ENCODE results near the gene AQP5.
"Not testable (repeated sequence)": the region's sequence is repeated elsewhere in the genome, so short reads cannot be mapped to it uniquely, and the experiment has no call there.

Gene AQP5

DNA sequence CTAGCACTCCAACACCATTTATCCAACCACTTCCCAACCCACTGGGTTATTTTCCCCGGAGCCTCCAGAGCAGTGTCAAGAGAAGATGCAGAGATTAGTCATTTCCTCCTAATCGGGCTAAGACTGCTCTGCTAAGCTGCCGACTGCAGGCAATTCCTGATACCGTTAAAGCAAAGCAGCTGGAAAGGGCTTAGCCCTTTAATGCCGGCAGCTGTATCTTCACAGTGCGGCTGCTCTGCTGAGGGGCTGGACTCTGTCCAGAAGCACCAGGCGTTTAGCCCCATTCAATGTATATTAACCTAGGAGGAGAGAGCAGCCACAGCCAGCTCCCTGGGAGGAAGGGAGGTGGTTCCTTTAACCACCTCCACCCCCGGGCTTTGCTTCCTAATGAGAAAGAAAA lies 22.2 kb downstream of the AQP5 start:
- no peak for DNase-seq

DNA sequence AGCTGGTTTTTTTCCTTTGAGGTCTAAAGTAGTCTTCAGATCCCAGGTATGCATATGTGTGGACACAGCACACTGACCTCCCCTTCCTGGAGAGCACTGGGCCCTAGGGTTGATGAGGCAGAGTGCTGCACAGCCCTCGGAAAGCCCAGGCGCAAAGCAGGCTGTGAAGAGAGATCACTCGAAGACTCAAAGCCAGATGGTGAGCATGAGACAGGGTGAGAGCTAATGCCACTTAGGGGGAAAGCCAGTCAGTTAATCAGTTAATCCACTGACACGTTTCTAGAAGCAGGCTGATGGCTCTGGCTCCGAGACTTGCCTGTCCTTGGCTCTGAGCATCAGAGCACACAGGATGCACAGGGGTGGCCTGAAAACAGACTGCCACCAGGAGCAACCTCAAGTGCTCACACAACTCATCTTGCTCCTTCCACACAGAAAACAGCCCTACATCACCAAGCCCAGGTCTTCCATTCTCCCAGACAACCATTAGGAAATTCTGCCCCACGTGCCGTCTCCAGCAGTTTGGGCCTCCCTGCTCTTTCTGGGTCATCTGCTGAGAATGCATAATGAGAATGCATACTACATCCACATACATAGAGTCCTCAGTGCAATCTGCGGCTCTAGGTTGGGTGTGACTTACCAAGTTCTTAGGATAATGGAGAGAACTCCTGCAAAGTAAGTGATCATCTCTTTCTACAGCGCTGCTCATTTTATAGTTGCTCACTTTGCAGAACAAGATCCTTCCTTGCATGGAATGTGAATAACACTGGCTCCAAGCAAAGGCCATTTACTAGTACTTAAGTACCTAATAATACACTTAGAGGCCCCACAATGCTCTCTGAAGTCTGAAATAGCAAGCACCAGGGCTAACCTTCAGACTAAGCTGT lies 23.0 kb downstream of the AQP5 start:
- no peak for DNase-seq

DNA sequence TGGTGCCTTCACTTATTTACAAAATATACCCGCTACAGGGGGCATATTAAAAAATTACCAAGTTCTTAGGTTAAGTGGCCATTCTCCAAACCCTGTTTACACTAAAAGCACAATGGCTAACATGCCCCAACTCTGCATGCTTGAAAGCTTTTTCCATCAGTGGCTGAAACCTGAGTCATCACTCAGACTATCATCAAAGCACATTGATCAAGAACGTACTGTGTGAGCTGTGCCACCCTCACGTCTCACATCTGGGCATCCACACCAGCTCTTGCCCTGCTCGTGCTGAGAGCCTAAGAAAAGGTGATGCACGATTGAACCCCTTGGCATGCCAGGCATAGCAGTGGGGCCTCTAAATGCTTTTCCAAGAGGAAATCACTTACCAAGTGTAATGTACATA lies 24.3 kb downstream of the AQP5 start:
- DNase-seq = no peak

DNA sequence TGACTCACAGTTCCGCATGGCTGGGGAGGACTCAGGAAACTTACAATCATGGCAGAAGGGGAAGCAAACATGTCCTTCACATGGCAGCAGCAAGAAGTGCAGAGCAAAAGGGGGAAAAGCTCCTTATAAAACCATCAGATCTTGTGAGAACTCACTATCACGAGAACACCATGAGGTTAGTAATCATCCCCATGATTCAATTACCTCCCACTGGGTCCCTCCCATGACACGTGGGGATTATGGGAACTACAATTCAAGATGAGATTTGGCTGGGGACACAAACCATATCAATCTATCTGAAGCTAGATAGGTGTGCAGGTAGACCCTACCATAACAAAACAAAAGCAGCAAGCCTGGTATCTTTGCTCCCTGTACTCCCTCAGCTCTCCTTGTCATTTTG lies 24.8 kb downstream of the AQP5 start:
- not testable (repeated sequence) for DNase-seq

DNA sequence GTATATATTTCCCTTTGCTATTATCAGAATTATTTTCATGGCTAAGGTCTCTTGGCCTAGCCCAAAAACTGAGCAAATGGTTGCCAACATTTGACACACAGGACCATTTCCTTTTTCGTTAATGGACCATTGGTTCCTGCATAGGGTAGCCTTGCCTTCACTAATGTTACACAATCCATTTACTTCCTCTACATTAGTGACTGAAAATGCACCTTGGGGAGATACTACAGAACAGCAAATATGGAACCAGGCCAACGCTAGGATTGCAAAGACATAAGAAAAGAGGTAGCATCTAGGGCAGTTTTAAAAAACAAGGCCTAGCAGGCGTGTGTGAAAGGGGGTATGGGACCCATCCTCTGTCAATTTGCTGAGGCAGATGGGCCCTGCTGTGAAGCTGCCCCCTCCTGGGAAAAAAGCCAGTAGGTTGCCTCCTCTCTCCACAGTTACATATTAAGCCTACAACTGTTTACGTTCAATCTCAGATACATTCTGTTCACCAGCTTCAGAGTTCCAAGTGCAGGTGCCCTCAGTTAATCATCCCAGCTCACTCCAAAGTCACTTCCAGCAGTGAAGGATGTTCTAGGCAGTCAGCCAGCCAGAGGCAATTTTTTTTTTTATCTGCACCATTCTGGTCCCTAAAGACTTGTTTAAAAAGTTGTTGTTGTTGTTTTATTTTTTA lies 26.1 kb downstream of the AQP5 start:
- DNase-seq = no peak

DNA sequence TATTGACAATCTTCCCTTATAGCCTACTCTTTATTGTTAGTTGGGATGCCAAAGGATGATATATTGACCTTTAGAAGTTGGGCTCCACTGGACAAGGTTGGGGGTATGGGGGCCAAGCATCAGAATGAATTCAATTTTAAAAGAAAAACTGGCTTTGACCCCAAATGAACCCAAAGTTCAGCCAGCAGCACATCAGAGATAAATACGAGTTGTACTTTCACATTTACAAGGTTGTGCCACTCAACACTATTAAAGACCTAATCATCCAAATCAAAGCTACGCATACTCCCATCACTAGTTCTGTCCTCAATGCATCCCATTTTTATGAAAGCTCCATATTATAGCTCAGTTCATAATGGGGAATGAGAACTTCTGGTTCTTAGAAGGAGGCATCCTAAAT lies 27.7 kb downstream of the AQP5 start:
- DNase-seq = not testable (repeated sequence)

DNA sequence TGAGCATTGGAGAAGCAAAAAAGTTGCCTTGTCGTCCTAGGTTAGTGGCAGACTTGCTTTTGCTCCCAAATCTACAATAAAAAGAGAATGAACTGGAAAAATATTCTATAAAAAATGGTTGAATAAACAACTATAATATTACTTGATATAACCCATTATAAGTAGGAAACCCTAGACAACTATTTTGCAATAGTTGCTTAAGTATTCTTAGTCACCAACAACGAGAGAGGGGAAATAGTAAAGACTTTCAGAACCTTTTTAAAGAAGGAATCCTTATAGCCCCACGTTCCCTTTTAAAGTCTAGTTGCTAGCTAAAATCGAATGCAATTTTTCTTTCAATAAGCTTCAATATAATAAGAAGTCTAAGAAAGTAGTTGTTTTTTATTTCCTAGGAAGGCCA lies 28.6 kb downstream of the AQP5 start:
- no peak for DNase-seq

DNA sequence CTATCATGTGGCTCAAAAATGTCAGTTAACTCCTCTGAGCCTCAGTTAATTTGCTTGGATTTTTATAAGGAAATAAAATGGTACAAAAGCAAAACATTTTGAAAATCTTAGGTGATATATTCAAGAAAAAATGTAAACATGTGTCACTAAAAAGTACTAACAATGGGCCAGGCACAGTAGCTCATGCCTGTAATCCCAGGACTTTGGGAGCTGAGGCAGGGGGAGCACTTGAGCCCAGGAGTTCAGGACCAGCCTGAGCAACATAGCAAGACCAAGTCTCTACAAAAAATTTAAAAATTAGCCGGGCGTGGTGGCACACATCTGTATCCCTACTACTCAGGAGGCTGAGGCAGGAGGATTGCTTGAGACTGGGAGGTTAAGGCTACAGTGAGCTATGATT lies 36.8 kb downstream of the AQP5 start:
- no peak for DNase-seq

DNA sequence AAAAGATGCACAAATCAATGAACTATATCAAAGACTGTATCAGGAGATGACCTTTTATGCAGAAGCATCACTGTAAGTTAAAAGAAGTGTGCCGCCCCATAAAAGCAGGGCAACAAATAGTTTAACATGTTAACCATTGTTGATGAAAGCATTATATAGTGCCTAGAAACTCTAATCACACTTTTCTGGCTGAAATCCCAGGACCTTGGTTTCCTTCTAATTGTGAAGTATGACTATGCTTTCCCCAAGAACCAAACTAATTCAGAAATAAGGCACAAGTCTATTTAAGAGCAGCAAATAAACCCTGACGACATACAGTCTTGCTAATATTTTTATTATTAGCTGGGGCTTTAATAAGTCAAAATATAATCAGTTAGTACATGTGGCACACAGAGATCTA lies 41.9 kb downstream of the AQP5 start:
- no peak for DNase-seq

DNA sequence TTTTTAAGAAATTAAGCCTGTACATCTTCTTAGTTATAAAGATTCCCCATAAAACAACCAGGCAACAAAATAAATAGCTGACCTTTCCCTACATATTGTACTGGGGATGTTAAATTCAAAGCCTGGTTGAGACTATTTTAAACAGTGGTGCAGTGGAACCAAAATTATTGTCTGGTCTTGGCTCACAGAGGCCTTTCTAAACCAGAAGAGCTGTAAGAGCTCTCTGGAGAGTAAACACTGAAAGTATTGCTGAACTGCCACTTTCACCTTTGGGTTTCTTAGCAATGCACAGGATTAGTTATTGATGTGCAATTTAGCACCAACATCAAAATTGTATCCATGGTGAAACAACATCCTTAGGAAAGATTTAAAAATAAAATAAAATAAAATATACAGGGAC lies 43.0 kb downstream of the AQP5 start:
- no peak for DNase-seq

DNA sequence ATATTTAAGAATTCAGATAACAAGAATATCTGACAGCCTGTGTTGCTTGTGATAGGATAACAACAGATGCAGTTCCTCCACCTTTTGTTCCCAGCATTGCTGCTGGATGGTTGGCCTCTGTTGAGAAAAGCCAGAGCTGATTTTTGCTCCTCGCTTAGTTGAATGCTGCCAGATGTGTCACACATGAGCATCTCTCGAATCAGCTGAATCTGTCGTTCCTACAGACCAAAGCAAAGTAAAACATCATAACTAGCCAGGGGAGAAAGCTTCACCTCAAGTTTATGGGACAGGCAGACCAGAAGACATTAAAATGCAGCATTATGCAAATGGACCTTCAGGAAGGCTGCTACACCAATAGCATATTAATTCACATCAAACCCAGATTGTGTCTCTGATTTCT lies 43.5 kb downstream of the AQP5 start:
- no peak for DNase-seq

DNA sequence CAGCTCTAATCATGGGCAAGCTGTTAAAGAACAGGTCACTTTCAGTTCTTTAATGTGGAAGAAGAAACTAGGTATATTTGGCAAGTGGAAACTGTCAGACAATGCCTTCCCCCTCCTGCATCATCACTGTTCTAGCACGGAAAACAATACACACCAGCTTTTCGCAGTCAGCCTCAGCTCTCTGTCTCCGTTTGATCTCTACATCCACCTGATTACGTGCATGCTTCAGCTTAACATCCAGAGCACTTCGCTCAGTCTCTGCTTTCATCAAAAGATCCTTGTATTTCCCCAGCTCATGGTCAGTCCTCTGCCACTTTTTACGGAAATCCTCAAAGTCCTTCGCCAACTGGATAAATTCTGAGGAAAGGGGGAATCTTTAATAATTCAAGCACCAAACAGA lies 44.6 kb downstream of the AQP5 start:
- no peak for DNase-seq

DNA sequence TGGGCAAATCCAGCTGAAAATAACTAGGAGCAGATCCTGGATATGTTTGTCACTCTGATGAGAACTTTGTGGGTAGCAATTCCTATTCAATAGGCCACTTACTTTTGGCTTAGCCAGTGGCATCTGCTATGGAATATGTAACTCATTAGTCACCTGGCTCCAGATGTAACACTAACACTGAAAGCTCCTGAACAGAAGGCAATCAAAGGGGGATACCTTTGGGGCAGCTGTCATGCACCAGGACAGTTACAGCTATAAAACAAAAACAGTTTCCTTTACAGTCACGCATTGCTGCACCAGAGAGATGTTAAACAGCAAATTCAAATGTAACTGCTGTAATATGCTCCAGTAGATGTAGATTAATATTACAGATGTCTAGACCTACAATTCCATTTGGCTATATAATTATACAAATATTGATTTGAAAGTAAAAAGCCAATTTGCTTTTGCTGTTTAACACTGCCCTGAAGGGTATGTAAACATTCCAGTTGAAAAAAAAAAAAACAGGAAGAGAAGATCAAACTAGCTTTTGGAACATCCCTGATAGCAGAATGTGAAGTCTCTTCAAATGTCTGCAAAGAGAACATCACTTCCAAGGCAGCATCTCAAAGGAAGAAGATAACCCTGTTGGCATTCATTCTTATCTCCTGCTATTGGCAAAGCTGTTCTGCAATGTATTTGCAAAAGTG lies 45.2 kb downstream of the AQP5 start:
- no peak for DNase-seq

DNA sequence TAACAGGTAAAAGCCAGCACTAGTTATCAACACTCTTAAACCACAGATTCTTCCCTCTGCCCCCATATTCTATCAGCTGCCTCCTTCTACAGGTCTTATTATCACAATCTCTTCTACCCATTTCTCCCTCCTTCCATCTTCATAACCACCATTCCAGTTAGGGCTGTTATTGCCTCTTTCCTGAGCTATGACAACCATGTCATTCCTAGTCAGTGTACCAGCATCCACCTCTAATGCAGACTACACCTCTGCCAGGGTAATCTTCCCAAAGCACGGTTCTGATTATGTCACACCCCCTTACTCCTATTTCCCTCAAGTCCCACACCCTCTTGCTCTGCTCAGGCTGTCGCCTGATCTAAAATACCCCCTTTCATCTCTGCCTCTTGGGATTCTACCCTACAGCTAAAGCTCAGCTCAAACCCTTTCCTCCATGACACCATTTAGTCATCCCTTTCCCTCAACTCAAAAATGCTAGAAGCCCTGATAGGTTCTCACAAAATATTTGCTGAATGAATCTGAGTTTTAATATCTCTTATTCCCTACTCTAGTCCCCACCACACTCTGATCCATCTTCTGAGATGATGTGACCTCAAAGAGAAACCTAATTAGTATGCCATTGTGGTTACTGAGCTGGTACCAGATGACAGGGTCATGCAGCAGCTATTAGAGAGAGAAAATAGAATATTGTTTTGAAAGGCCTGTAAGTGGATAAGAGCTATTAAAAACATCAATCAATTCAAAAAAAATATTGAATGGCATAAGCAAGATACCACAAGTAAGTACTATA lies 51.9 kb downstream of the AQP5 start:
- no peak for DNase-seq

DNA sequence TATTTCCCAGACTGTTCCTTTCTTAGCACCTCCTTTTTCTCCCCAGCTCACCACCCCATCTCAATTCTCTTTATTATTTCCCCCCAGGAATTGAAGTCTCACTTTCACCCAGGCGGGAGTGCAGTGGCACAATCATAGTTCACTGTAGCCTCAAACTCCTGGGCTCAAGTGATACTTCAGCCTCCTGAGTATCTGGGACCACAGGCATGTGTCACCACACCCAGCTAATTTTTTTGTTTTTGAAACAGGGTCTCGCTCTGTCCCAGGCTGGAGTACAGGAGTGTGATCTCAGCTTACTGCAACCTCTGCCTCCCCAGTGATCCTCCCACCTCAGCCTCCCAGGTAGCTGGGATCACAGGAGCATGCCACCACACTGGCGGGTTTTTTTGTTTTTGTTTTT lies 52.7 kb downstream of the AQP5 start:
- DNase-seq = no peak

Data from activated CD4-positive, alpha-beta T cell treated with anti-CD3 and anti-CD28 coated beads for 4 hours (primary cell).